BLaER1 (cell line): ENCODE results near the gene EDA.

Source experiments
- H3K27ac ChIP-seq: shearing (Covaris generic); formaldehyde crosslinking; 2 replicates; pipeline ENCODE4 v1.8.1; 2022
- H3K27me3 ChIP-seq: shearing (Covaris generic); formaldehyde crosslinking; 2 replicates; pipeline ENCODE4 v1.8.1; 2022
- H3K36me3 ChIP-seq: shearing (Covaris generic); formaldehyde crosslinking; 2 replicates; pipeline ENCODE4 v1.8.1; 2022
- H3K4me1 ChIP-seq: shearing (Covaris generic); formaldehyde crosslinking; 2 replicates; pipeline ENCODE4 v1.8.1; 2022
- H3K4me2 ChIP-seq: shearing (Covaris generic); formaldehyde crosslinking; 2 replicates; pipeline ENCODE4 v1.8.1; 2022
- H3K4me3 ChIP-seq: shearing (Covaris generic); formaldehyde crosslinking; 2 replicates; pipeline ENCODE4 v1.8.1; 2022
- H3K9ac ChIP-seq: shearing (Covaris generic); formaldehyde crosslinking; 2 replicates; pipeline ENCODE4 v1.8.1; 2022
- H3K9me3 ChIP-seq: shearing (Covaris generic); formaldehyde crosslinking; 2 replicates; pipeline ENCODE4 v1.8.1; 2022
- H4K20me1 ChIP-seq: shearing (Covaris generic); formaldehyde crosslinking; 2 replicates; pipeline ENCODE4 v1.8.1; 2022
- Cebpa-rat ChIP-seq: shearing (Covaris generic); IDR thresholded peaks from 2 replicates; pipeline ENCODE4 v1.8.1; 2022

The EDA gene

GRCh38 chrX:70032792-70033191 is 416.9 kb downstream of the EDA start:
- Histone ChIP-seq H3K36me3 (no peaks in the 10 kb centered on the region), H3K9ac (no peak overlapping the region), H3K9me3 (no peaks in the 10 kb centered on the region), H3K4me2 (peak overlapping the region; percentile 63; the same call in 1 of the 2 replicates), H4K20me1 (no peaks in the 10 kb centered on the region; the same call in 1 of the 2 replicates), H3K27me3 (peaks cover 78% of the 10 kb centered on the region), H3K27ac (no peak overlapping the region), H3K4me1 (peaks cover 49% of the 10 kb centered on the region), H3K4me3 (no peak overlapping the region)
- no peak for TF ChIP-seq Cebpa-rat

- TF ChIP-seq Cebpa-rat: no peak
- H4K20me1 ChIP-seq: no peaks in the 10 kb centered on the region; the same call in 1 of the 2 replicates
- H3K9me3 ChIP-seq: no peaks in the 10 kb centered on the region
- H3K9ac ChIP-seq: no peak overlapping the region
- peaks cover 78% of the 10 kb centered on the region for H3K27me3 ChIP-seq
- peak overlapping the region; percentile 63 for H3K4me2 ChIP-seq
- peaks cover 49% of the 10 kb centered on the region for H3K4me1 ChIP-seq
- H3K36me3 ChIP-seq: no peaks in the 10 kb centered on the region
- H3K27ac ChIP-seq: peak overlapping the region; percentile 1; the same call in 1 of the 2 replicates
- no peak overlapping the region for H3K4me3 ChIP-seq
Observed at GRCh38 chrX:70033348-70034051, 417.6 kb downstream of the EDA start.

GRCh38 chrX:70034646-70035045 is 418.7 kb downstream of the EDA start:
- TF ChIP-seq Cebpa-rat: no peak
- H3K4me2 ChIP-seq: peak overlapping the region; percentile 63
- H3K9me3 ChIP-seq: no peaks in the 10 kb centered on the region
- H3K4me1 ChIP-seq: peaks cover 49% of the 10 kb centered on the region
- H3K27me3 ChIP-seq: peaks cover 76% of the 10 kb centered on the region
- H3K4me3 ChIP-seq: no peak overlapping the region
- H3K36me3 ChIP-seq: no peaks in the 10 kb centered on the region
- 0 out of 2 replicates have a peak overlapping the region, but pooled peaks have one; percentile 14 for H3K27ac ChIP-seq
- no peaks in the 10 kb centered on the region; the same call in 1 of the 2 replicates for H4K20me1 ChIP-seq
- no peak overlapping the region for H3K9ac ChIP-seq

GRCh38 chrX:70038515-70038914 is 422.6 kb downstream of the EDA start:
- no peaks in the 10 kb centered on the region; the same call in 1 of the 2 replicates for H4K20me1 ChIP-seq
- H3K4me3 ChIP-seq: no peak overlapping the region
- peaks cover 84% of the 10 kb centered on the region for H3K27me3 ChIP-seq
- no peak overlapping the region for H3K4me2 ChIP-seq
- H3K36me3 ChIP-seq: no peaks in the 10 kb centered on the region
- peaks cover 26% of the 10 kb centered on the region for H3K4me1 ChIP-seq
- no peak overlapping the region for H3K27ac ChIP-seq
- H3K9ac ChIP-seq: no peak overlapping the region
- H3K9me3 ChIP-seq: no peaks in the 10 kb centered on the region
- no peak for TF ChIP-seq Cebpa-rat

GRCh38 chrX:70038951-70039350 is 423.0 kb downstream of the EDA start:
- Histone ChIP-seq H3K9me3 (no peaks in the 10 kb centered on the region), H3K9ac (no peak overlapping the region), H4K20me1 (no peaks in the 10 kb centered on the region; the same call in 1 of the 2 replicates), H3K27ac (no peak overlapping the region), H3K4me1 (peaks cover 21% of the 10 kb centered on the region), H3K4me3 (no peak overlapping the region), H3K27me3 (peaks cover 88% of the 10 kb centered on the region), H3K4me2 (no peak overlapping the region), H3K36me3 (no peaks in the 10 kb centered on the region)
- TF ChIP-seq Cebpa-rat: no peak

- TF ChIP-seq Cebpa-rat: no peak
- Histone ChIP-seq H3K9ac (no peak overlapping the region), H3K4me2 (no peak overlapping the region), H3K9me3 (no peaks in the 10 kb centered on the region), H4K20me1 (no peaks in the 10 kb centered on the region; the same call in 1 of the 2 replicates), H3K27me3 (peaks cover 96% of the 10 kb centered on the region), H3K36me3 (no peaks in the 10 kb centered on the region), H3K4me1 (peaks cover 14% of the 10 kb centered on the region), H3K27ac (no peak overlapping the region), H3K4me3 (no peak overlapping the region)
Observed at GRCh38 chrX:70039758-70040157, 423.8 kb downstream of the EDA start.

- no peaks in the 10 kb centered on the region for H3K9me3 ChIP-seq
- no peak overlapping the region for H3K4me3 ChIP-seq
- no peak overlapping the region for H3K4me2 ChIP-seq
- H3K9ac ChIP-seq: no peak overlapping the region
- H4K20me1 ChIP-seq: no peaks in the 10 kb centered on the region
- H3K27me3 ChIP-seq: peaks cover 92% of the 10 kb centered on the region
- no peaks in the 10 kb centered on the region for H3K36me3 ChIP-seq
- no peaks in the 10 kb centered on the region for H3K4me1 ChIP-seq
- H3K27ac ChIP-seq: no peak overlapping the region
- no peak for TF ChIP-seq Cebpa-rat
Observed at GRCh38 chrX:70041993-70042392, 426.1 kb downstream of the EDA start.

GRCh38 chrX:70042399-70043371 is 426.8 kb downstream of the EDA start:
- no peak overlapping the region for H3K27ac ChIP-seq
- H3K36me3 ChIP-seq: no peaks in the 10 kb centered on the region
- no peaks in the 10 kb centered on the region for H4K20me1 ChIP-seq
- no peak overlapping the region for H3K4me2 ChIP-seq
- no peak for TF ChIP-seq Cebpa-rat
- H3K4me3 ChIP-seq: no peak overlapping the region
- H3K27me3 ChIP-seq: peaks cover 92% of the 10 kb centered on the region
- H3K9me3 ChIP-seq: no peaks in the 10 kb centered on the region
- H3K9ac ChIP-seq: no peak overlapping the region
- no peaks in the 10 kb centered on the region for H3K4me1 ChIP-seq

- TF ChIP-seq Cebpa-rat: no peak
- Histone ChIP-seq H3K36me3 (no peaks in the 10 kb centered on the region), H3K27ac (no peak overlapping the region), H3K4me2 (no peak overlapping the region), H3K9me3 (no peaks in the 10 kb centered on the region), H3K4me3 (no peak overlapping the region), H3K9ac (no peak overlapping the region), H3K4me1 (no peaks in the 10 kb centered on the region), H4K20me1 (no peaks in the 10 kb centered on the region), H3K27me3 (peaks cover 92% of the 10 kb centered on the region)
Observed at GRCh38 chrX:70043685-70044084, 427.8 kb downstream of the EDA start.
